NCI-H774 (cell line): ENCODE measurements around the gene DNHD1.

Source experiments
- DNase-seq: peaks from one replicate; lab custom pipeline; 2025; lab: John Stamatoyannopoulos, UW

Gene DNHD1

GRCh38 chr11:6497069-6497839 lies at the start of gene DNHD1:
DNHD1 (plus strand) TSS chr11:6497280; CDS start chr11:6498216, 936 bp downstream.
- no peak for DNase-seq

- DNase-seq = no peak
Measured at GRCh38 chr11:6448574-6448973, 48.5 kb upstream of the DNHD1 start.

- DNase-seq = no peak
Measured at GRCh38 chr11:6452219-6452618, 44.9 kb upstream of the DNHD1 start.

GRCh38 chr11:6453152-6453551 lies 43.9 kb upstream of the DNHD1 start:
- DNase-seq = no peak

- DNase-seq = peak; percentile 16
Measured at GRCh38 chr11:6455070-6455469, 42.0 kb upstream of the DNHD1 start.

GRCh38 chr11:6456361-6457073 lies 40.6 kb upstream of the DNHD1 start:
- DNase-seq = no peak

- DNase-seq = no peak
Measured at GRCh38 chr11:6457581-6458320, 39.3 kb upstream of the DNHD1 start.

- no peak for DNase-seq
Measured at GRCh38 chr11:6458352-6459098, 38.6 kb upstream of the DNHD1 start.

- no peak for DNase-seq
Measured at GRCh38 chr11:6459099-6459450, 38.0 kb upstream of the DNHD1 start.

- peak; percentile 48 for DNase-seq
Measured at GRCh38 chr11:6468712-6469495, 28.2 kb upstream of the DNHD1 start.

- DNase-seq = no peak
Measured at GRCh38 chr11:6469599-6469998, 27.5 kb upstream of the DNHD1 start.

- no peak for DNase-seq
Measured at GRCh38 chr11:6472934-6473333, 24.1 kb upstream of the DNHD1 start.

GRCh38 chr11:6473451-6474412 lies 23.3 kb upstream of the DNHD1 start, which contains the start of gene TRIM3:
TRIM3 (minus strand) TSS chr11:6473941; CDS start chr11:6465695, 8,246 bp downstream.
- peak; percentile 85 for DNase-seq

- DNase-seq = no peak
Measured at GRCh38 chr11:6474413-6474792, 22.7 kb upstream of the DNHD1 start.

- no peak for DNase-seq
Measured at GRCh38 chr11:6474806-6475500, 22.1 kb upstream of the DNHD1 start.

GRCh38 chr11:6475936-6476335 lies 21.1 kb upstream of the DNHD1 start:
- peak; percentile 71 for DNase-seq

- peak; percentile 4 for DNase-seq
Measured at GRCh38 chr11:6476571-6476970, 20.5 kb upstream of the DNHD1 start.

GRCh38 chr11:6480299-6480914 lies 16.7 kb upstream of the DNHD1 start:
- DNase-seq = no peak
